Endodermal cell (in vitro differentiated cells): ENCODE measurements around the gene OARD1. TPM values are rescaled to one million over a fixed set of nuclear protein-coding genes. Genes with fewer than 3 reads are reported as not detected.

ENCODE experiments used
- DNase-seq: peaks from one replicate; pipeline ENCODE4 v3.0.0-alpha.2; 2017
- H3K27ac ChIP-seq: 2 replicates; pipeline ENCODE4 v1.5.1; 2013; ENCODE audit warnings: mild to moderate bottlenecking, low read depth, low read length, moderate library complexity
- H3K27me3 ChIP-seq: 2 replicates; pipeline ENCODE4 v1.6.1; 2013; ENCODE audit warnings: mild to moderate bottlenecking, low read length, moderate library complexity; ENCODE audit not compliant: insufficient read depth, control insufficient read depth, poor library complexity, severe bottlenecking
- H3K36me3 ChIP-seq: 2 replicates; pipeline ENCODE4 v1.7.0; 2013; ENCODE audit warnings: mild to moderate bottlenecking, low read length, moderate library complexity; ENCODE audit not compliant: control insufficient read depth, insufficient read depth
- H3K4me1 ChIP-seq: one replicate; pipeline ENCODE4 v1.7.0; 2013; ENCODE audit warnings: low read length; ENCODE audit not compliant: control insufficient read depth, insufficient read depth
- H3K4me3 ChIP-seq: 2 replicates; pipeline ENCODE4 v1.5.1; 2013; ENCODE audit warnings: mild to moderate bottlenecking, low read length, moderate library complexity
- H3K9ac ChIP-seq: 2 replicates; pipeline ENCODE4 v1.6.1; 2013; ENCODE audit warnings: mild to moderate bottlenecking, low read length, moderate library complexity; ENCODE audit not compliant: poor library complexity, severe bottlenecking; ENCODE audit errors: extremely low read depth
- H3K9me3 ChIP-seq: 2 replicates; pipeline ENCODE4 v1.6.1; 2013; ENCODE audit warnings: mild to moderate bottlenecking, low read length, moderate library complexity; ENCODE audit not compliant: control insufficient read depth
- H3K27ac Mint-ChIP-seq: 2 replicates; pipeline ENCODE4 v1.8.0; 2020; ENCODE audit warnings: mixed read lengths
- H3K27me3 Mint-ChIP-seq: 2 replicates; pipeline ENCODE4 v1.8.0; 2021; ENCODE audit warnings: mild to moderate bottlenecking, mixed read lengths; ENCODE audit not compliant: insufficient read depth
- H3K36me3 Mint-ChIP-seq: 2 replicates; pipeline ENCODE4 v1.8.0; 2020; ENCODE audit warnings: low read depth, mixed read lengths
- H3K4me1 Mint-ChIP-seq: 2 replicates; pipeline ENCODE4 v1.8.0; 2020; ENCODE audit warnings: mixed read lengths
- H3K4me3 Mint-ChIP-seq: 2 replicates; pipeline ENCODE4 v1.8.0; 2020; ENCODE audit warnings: mild to moderate bottlenecking, moderate library complexity, mixed read lengths
- H3K9me3 Mint-ChIP-seq: 2 replicates; pipeline ENCODE4 v1.8.0; 2020; ENCODE audit warnings: mild to moderate bottlenecking, mixed read lengths
- CTCF ChIP-seq: fragments of 200-600 bp; sonication (generic); conservative IDR thresholded peaks from 2 replicates; pipeline ENCODE4 v1.5.0; 2021; ENCODE audit warnings: antibody characterized with exemption, mild to moderate bottlenecking
- WGBS, 2 experiments: methylation state at CpG; one replicate each; pipeline versions ENCODE4 v1.1.5 to v1.1.7; 2013; ENCODE audit warnings: missing lambda C conversion rate in 2 of 2, mixed read lengths in 1 of 2; ENCODE audit not compliant: insufficient coverage in 1 of 2, insufficient read length in 1 of 2; 5-methylcytosine and 5-hydroxymethylcytosine counted together
- total RNA-seq, 2 donors: library from RNA; stranded (reverse); fragmentation: NEBNext Ultra II Directional in 1 of 2; extraction: Animal tissue kit (Norgen Biotek cat#: 25700) in 1 of 2; gene quantifications; 2 replicates in 1 of 2; 3 replicates in 1 of 2; pipeline ENCODE4 v1.2.1, GENCODE V29; 2021

The OARD1 gene
- total RNA-seq, 2 donors from 2014 or later, result 33.8 to 40.7 TPM

- no peaks in the 10 kb centered on the region for H3K9me3 ChIP-seq
- DNase-seq, result no peak
- Mint-ChIP-seq H3K27me3 (no peaks in the 10 kb centered on the region), H3K27ac (no peak overlapping the region), H3K9me3 (no peaks in the 10 kb centered on the region), H3K4me3 (no peak overlapping the region), H3K36me3 (peaks cover 2% of the 10 kb centered on the region), H3K4me1 (peaks cover 21% of the 10 kb centered on the region)
- no peak for TF ChIP-seq CTCF
- WGBS, 2 experiments, result 95 to 100% methylated on average over 2 of the region's 2 CpGs
- no peak overlapping the region for H3K4me3 ChIP-seq
- no peaks in the 10 kb centered on the region for H3K27me3 ChIP-seq
- no peaks in the 10 kb centered on the region for H3K36me3 ChIP-seq
- no peak overlapping the region for H3K27ac ChIP-seq
- H3K4me1 ChIP-seq, result peaks cover 5% of the 10 kb centered on the region
- H3K9ac ChIP-seq, result no peak overlapping the region
These were observed 24.9 kb downstream of the OARD1 start for GRCh38 chr6:41047306-41047705.

GRCh38 chr6:41046084-41046483, 26.1 kb downstream of the OARD1 start:
- no peak overlapping the region for H3K9ac ChIP-seq
- H3K27ac ChIP-seq, result no peak overlapping the region
- Mint-ChIP-seq H3K4me3 (no peak overlapping the region), H3K9me3 (no peaks in the 10 kb centered on the region), H3K4me1 (peaks cover 12% of the 10 kb centered on the region), H3K27ac (no peak overlapping the region), H3K27me3 (no peaks in the 10 kb centered on the region), H3K36me3 (peaks cover 2% of the 10 kb centered on the region)
- no peak for DNase-seq
- no peak for TF ChIP-seq CTCF
- H3K27me3 ChIP-seq, result no peaks in the 10 kb centered on the region
- peaks cover 5% of the 10 kb centered on the region for H3K4me1 ChIP-seq
- no peaks in the 10 kb centered on the region for H3K36me3 ChIP-seq
- H3K9me3 ChIP-seq, result no peaks in the 10 kb centered on the region
- no peak overlapping the region for H3K4me3 ChIP-seq
- WGBS, 2 experiments, result 86 to 100% methylated on average over 1 of the region's 1 CpG

- H3K27me3 Mint-ChIP-seq, result no peaks in the 10 kb centered on the region
- no peak overlapping the region for H3K4me3 ChIP-seq
- H3K27ac Mint-ChIP-seq, result no peak overlapping the region
- peaks cover 12% of the 10 kb centered on the region for H3K4me1 Mint-ChIP-seq
- no peaks in the 10 kb centered on the region for H3K36me3 ChIP-seq
- H3K9me3 ChIP-seq, result no peaks in the 10 kb centered on the region
- peaks cover under 1% of the 10 kb centered on the region for H3K36me3 Mint-ChIP-seq
- no peak overlapping the region for H3K4me3 Mint-ChIP-seq
- H3K27ac ChIP-seq, result no peak overlapping the region
- no peak overlapping the region for H3K9ac ChIP-seq
- no peaks in the 10 kb centered on the region for H3K27me3 ChIP-seq
- H3K9me3 Mint-ChIP-seq, result no peaks in the 10 kb centered on the region
- no peak for TF ChIP-seq CTCF
- no peak for DNase-seq
- 83 to 88% methylated on average over 2 to 4 of the region's 5 CpGs for WGBS, 2 experiments
- H3K4me1 ChIP-seq, result peaks cover 5% of the 10 kb centered on the region
These were observed 26.5 kb downstream of the OARD1 start for GRCh38 chr6:41045664-41046063.
